ENCODE data around the gene POLR1C. TPM values are rescaled to one million over a fixed set of nuclear protein-coding genes. Genes with fewer than 3 reads are reported as not detected.

The POLR1C gene
- total RNA-seq, 2 experiments from 2014 or later, result 46.6 to 47.8 TPM

- peaks cover 19% of the 10 kb centered on the region for H3K4me1 ChIP-seq (ENCODE audit: insufficient read depth, low read length)
- no peak for TF ChIP-seq CTCF (IDR thresholded peaks at IDR 0.05)
- ATAC-seq (ENCODE audit: poor library complexity) (no peak), DNase-seq (no peak)
- CTCF ChIA-PET, result interaction anchor here (1.2 kb wide), 1 partner anchor 17 kb away, joined by 3 read pairs; no protein-coding TSS in a partner anchor
- H3K27ac ChIP-seq (ENCODE audit: low read depth in 1 of 2, low read length in 2 of 2), result no peak overlapping the region
- H3K4me3 ChIP-seq (ENCODE audit: low read length), result no peak overlapping the region
- Mint-ChIP-seq H3K4me3 (no peak overlapping the region), H3K9me3 (no peaks in the 10 kb centered on the region), H3K27me3 (no peaks in the 10 kb centered on the region), H3K27ac (no peak overlapping the region), H3K36me3 (ENCODE audit: low read depth) (peaks cover 28% of the 10 kb centered on the region), H3K4me1 (ENCODE audit: low read depth) (peaks cover 26% of the 10 kb centered on the region)
- peaks cover 23% of the 10 kb centered on the region for H3K36me3 ChIP-seq (ENCODE audit: insufficient read depth, low read length)
- POLR2A ChIA-PET, result no interaction called here
- intact Hi-C loops (cut with DNase I, micrococcal nuclease), result no loop called here
- H3K27me3 ChIP-seq (ENCODE audit: control insufficient read depth in 1 of 2, insufficient read depth in 2 of 2, low read length in 2 of 2), result no peaks in the 10 kb centered on the region
- no peaks in the 10 kb centered on the region for H3K9me3 ChIP-seq (ENCODE audit: control insufficient read depth in 1 of 2, insufficient read depth in 1 of 2, low read length in 2 of 2)
Measured at GRCh38 chr6:43489277-43490072, 27.4 kb upstream of the POLR1C start.

- intact Hi-C loops (cut with DNase I, micrococcal nuclease), result no loop called here
- DNase-seq, result no peak
Measured at GRCh38 chr6:43490523-43490939, 26.4 kb upstream of the POLR1C start.

More at GRCh38 chr6:43490523-43490939, 26.4 kb upstream of the POLR1C start:
- no peak overlapping the region for H3K27ac ChIP-seq (ENCODE audit: low read depth in 1 of 2, low read length in 2 of 2)
- no peak overlapping the region for H3K4me3 ChIP-seq (ENCODE audit: low read length)
- no peak overlapping the region for H3K27ac Mint-ChIP-seq
- H3K4me1 ChIP-seq (ENCODE audit: insufficient read depth, low read length), result peaks cover 29% of the 10 kb centered on the region
- peaks cover 26% of the 10 kb centered on the region for H3K36me3 Mint-ChIP-seq (ENCODE audit: low read depth)
- peaks cover 22% of the 10 kb centered on the region for H3K36me3 ChIP-seq (ENCODE audit: insufficient read depth, low read length)
- CTCF ChIA-PET, result interaction anchor here (1.2 kb wide), 1 partner anchor 16 kb away, joined by 3 read pairs; no protein-coding TSS in a partner anchor
- ATAC-seq (ENCODE audit: poor library complexity), result no peak
- H3K9me3 ChIP-seq (ENCODE audit: control insufficient read depth in 1 of 2, insufficient read depth in 1 of 2, low read length in 2 of 2), result no peaks in the 10 kb centered on the region
- no peak for TF ChIP-seq CTCF (IDR thresholded peaks at IDR 0.05)
- H3K4me1 Mint-ChIP-seq (ENCODE audit: low read depth), result peaks cover 34% of the 10 kb centered on the region
- POLR2A ChIA-PET, result interaction anchor here (0.9 kb wide), 1 partner anchor 13 kb away, joined by 3 read pairs; the partner anchor contains the start of gene TJAP1
- no peak overlapping the region for H3K4me3 Mint-ChIP-seq
- no peaks in the 10 kb centered on the region for H3K27me3 ChIP-seq (ENCODE audit: control insufficient read depth in 1 of 2, insufficient read depth in 2 of 2, low read length in 2 of 2)
- H3K9me3 Mint-ChIP-seq, result no peaks in the 10 kb centered on the region
- no peaks in the 10 kb centered on the region for H3K27me3 Mint-ChIP-seq
